HT-29 (cell line): ENCODE data around the gene RPL22L1. TPM values are rescaled to one million over a fixed set of nuclear protein-coding genes. Genes with fewer than 3 reads are reported as not detected.
"Not testable (repeated sequence)": the region's sequence is repeated elsewhere in the genome, so short reads cannot be mapped to it uniquely, and the experiment has no call there.

Source experiments
- DNase-seq: peaks from one replicate; pipeline ENCODE4 v3.0.0-alpha.2; 2015; ENCODE audit warnings: low spot score
- total RNA-seq: library from RNA; depleted of rRNA; stranded (reverse); fragments of >200 nt; shearing (Covaris generic); gene quantifications from 2 replicates; pipeline ENCODE4 v1.2.3, GENCODE V29; 2014

The RPL22L1 gene
- total RNA-seq, 1 experiment from 2014 or later = 18.6 TPM

- DNase-seq = not testable (repeated sequence)
Measured at GRCh38 chr3:170878688-170879087, 8.7 kb upstream of the RPL22L1 start.

GRCh38 chr3:170877311-170877710 is 7.3 kb upstream of the RPL22L1 start:
- DNase-seq = not testable (repeated sequence)

GRCh38 chr3:170876537-170876936 is 6.5 kb upstream of the RPL22L1 start:
- DNase-seq = no peak

GRCh38 chr3:170869239-170869590 is 780 bp downstream of the RPL22L1 start:
- DNase-seq = peak; percentile 57

- no peak for DNase-seq
Measured at GRCh38 chr3:170868577-170869238, 1.3 kb downstream of the RPL22L1 start.

- DNase-seq = no peak
Measured at GRCh38 chr3:170867143-170867937, 2.7 kb downstream of the RPL22L1 start.

- DNase-seq = no peak
Measured at GRCh38 chr3:170866499-170866898, 3.5 kb downstream of the RPL22L1 start.

- DNase-seq = peak; percentile 65
Measured at GRCh38 chr3:170865209-170866094, 4.5 kb downstream of the RPL22L1 start.

GRCh38 chr3:170864525-170865208 is 5.3 kb downstream of the RPL22L1 start:
- peak; percentile 75 for DNase-seq

- no peak for DNase-seq
Measured at GRCh38 chr3:170863816-170864215, 6.2 kb downstream of the RPL22L1 start.

GRCh38 chr3:170862618-170863374 is 7.2 kb downstream of the RPL22L1 start:
- DNase-seq = no peak

GRCh38 chr3:170858599-170858998 is 11.4 kb downstream of the RPL22L1 start:
- DNase-seq = no peak

- DNase-seq = no peak
Measured at GRCh38 chr3:170852324-170852723, 17.7 kb downstream of the RPL22L1 start.

GRCh38 chr3:170848292-170848917 is 21.6 kb downstream of the RPL22L1 start:
- DNase-seq = peak; percentile 39

- no peak for DNase-seq
Measured at GRCh38 chr3:170844377-170844776, 25.6 kb downstream of the RPL22L1 start.

- no peak for DNase-seq
Measured at GRCh38 chr3:170840291-170840859, 29.6 kb downstream of the RPL22L1 start.

- DNase-seq = no peak
Measured at GRCh38 chr3:170839518-170840100, 30.4 kb downstream of the RPL22L1 start.

- no peak for DNase-seq
Measured at GRCh38 chr3:170836491-170836890, 33.5 kb downstream of the RPL22L1 start.

- DNase-seq = no peak
Measured at GRCh38 chr3:170835336-170835735, 34.7 kb downstream of the RPL22L1 start.

GRCh38 chr3:170830580-170830979 is 39.4 kb downstream of the RPL22L1 start:
- no peak for DNase-seq
